ENCODE results near the gene SRXN1.

SRXN1 gene

DNA sequence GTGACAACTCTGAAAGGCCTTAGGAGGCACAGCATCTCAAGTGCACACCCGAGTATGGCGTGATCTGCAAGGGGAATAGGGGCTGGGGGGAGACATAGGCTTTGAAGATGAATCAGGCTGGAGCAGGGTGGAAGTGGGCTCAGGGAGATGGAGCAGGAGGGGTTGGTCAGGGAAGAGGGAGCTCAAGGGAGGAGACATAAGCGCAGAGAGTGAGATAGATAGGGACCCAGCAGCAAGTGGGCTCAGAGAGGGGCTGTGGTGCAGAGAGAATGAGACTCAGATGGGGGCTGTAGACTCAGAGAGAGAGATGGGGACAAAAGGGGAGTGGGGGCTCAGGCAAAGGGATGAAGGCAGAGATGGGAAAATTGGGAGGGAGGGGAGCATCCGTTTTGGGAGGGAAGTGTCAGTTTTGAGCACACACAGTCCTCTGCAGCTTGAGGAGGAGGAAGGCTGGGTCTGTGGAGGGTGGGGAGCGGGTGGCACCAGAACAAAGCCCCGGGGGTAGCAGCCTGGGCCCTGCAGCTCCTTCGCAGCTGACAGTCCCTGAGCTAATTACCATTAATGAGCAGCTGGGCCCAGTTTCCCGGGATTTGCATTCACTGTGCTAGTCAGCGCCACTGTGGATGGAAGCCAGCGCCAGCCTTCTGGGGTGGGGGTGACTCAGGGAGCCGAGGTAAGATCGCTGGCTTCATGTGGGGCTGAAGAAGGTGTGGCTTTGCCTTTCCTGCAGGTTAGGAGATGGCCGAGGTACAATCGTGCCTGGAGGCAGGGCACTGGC, 18.7 kb downstream of the SRXN1 start:
- DNase-seq, result peak; percentile 81

DNA sequence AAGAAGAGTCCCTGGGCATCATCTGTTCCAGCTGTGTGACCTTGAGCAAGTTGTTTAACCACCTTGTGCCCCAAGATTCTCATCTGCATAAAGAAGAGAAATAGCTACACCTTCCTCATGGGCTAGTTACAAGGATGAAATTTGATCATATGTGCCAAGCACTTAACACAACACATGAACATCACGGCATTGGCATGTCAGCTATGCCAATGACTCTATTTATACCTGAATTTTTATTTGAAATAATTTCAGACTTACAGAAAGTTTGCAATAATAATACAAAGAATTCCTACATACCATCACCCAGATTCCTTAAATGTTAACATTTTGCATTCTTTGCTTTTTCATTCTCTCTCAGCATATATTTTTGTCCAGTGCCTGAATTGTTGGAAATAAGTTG, 21.9 kb downstream of the SRXN1 start:
- no peak for DNase-seq

DNA sequence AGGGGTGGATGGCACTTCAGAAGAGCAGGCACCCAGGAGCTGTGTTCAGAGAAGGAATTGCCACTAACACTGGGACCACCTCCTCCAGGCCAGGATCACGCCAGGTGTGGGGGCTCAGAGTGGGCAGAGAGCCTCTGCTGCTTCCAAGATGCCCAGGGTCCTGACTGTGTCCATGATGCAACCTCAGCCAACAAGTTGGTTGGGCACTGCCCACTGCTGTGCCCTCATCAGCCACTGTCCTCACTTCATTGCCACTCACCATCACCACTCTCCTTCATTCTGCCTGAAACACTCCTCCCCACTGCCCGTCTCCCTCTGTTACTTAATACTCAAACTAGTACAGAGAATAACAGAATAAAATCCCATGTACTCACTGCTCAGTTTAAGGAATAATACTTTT, 26.4 kb downstream of the SRXN1 start:
- no peak for DNase-seq

DNA sequence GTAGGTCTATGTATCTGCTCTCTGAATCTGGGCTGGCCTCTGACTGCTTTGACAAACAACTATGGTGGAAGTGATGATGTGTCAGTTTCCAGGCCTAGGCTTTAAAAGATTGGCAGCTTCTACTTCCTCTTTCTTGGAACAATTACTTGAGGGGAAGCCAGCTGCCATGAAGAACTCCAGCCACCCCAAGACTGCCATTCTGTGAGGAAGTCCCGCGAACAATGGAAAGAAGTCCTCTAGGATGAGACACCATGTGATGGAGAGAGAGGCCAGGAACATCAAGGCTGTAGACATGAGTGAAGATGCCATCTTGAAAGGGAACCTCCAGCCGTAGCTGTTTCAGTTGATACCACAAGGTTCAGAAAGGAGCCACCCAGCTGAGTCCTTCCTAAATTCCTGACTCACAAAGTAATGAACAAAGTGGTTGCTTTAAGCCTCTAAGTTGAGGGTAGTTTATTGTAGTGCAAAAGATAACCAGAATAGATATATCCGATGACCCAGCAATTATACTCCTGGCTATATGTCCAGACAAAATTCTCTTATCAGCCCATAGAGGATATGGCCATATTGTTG, 27.6 kb downstream of the SRXN1 start:
- DNase-seq, result no peak

- DNase-seq, result no peak
These were observed 29.3 kb downstream of the SRXN1 start for GRCh38 chr20:623704-624103.

- no peak for DNase-seq
These were observed 30.0 kb downstream of the SRXN1 start for GRCh38 chr20:623021-623420.

DNA sequence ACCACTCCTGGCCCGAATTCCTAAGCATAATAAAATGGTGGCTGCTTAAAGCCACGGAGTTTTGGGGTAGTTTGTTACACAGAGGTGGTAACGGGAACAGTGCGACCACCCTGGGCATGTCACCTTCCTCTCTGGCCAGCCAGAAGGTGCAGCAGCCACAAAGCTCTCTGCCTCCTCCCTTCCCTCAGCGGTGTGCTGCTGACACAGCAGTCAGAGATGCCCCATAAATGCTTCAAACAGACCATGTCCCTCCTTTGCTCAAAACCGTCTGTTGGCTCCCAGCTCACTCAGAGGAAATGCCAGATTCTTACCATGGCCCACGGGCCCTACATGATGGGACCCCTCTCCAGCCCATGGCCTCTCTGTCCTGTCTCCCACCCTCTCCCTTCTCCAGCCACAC, 30.8 kb downstream of the SRXN1 start:
- DNase-seq, result no peak

DNA sequence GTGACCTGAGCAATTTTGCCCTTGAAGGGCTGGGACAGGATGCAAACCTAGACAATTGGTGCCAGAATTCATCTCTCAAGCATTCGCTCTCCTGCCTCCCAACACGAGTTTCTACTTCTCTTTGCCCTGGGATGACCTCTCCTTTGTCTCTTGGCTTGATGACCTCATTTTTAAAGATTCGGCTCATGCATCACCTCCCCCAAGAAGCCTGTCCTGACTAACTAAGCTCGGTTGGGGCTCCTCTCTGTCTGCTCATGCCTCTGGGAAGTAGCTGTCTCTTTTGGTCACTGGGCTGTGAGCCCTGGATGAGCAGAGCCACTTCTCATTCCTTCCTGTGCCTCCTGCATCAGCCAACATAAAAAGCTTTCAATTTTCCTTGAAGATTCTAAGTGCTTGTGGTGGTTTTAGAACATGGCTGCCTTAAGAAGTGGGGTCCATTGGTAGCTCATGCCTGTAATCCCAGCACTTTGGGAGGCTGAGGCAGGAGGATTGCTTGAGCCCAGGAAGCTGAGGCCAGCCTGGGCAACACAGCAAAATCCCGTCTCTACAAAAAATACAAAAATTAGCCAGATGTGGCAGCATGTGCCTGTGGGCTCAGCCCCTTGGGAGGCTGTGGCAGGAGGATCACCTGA, 31.8 kb downstream of the SRXN1 start:
- no peak for DNase-seq

DNA sequence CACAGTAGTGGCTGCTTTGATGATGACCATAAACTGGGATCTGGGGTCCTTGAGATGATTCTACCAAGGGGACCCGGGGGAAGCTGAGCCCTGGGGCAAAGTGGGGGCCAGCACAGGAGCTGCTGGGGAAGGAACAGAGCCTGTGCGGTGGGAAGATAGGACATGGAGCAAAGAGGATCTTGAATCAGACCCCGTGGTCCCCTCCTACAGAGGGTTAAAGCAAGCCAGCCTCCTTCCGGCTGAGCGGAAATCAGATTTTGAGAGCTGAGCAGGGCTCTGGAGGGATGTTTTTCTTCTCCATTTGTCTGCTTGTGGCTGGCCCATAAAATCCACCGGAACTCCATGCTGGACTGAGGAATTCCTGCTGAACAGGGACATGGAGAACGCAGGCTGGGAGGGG, 32.8 kb downstream of the SRXN1 start:
- no peak for DNase-seq

DNA sequence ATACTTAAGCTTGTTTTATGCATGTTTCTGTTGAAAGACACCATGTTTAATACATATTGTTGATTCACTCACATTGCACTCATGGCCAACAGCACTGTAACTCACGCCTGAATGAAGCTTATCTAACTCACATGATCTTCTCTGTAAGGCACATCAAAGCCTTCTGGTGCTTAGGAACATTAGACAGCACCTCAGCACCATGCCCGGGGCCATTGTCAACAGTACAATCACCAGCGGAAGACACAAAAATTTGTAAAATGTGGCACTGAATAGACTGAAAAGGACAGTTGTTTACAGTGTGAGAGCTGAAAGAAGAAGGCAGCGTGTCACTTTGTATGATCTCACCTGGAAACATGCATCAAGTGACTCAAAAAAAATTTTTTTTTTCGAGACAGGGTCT, 34.0 kb downstream of the SRXN1 start:
- DNase-seq, result no peak

DNA sequence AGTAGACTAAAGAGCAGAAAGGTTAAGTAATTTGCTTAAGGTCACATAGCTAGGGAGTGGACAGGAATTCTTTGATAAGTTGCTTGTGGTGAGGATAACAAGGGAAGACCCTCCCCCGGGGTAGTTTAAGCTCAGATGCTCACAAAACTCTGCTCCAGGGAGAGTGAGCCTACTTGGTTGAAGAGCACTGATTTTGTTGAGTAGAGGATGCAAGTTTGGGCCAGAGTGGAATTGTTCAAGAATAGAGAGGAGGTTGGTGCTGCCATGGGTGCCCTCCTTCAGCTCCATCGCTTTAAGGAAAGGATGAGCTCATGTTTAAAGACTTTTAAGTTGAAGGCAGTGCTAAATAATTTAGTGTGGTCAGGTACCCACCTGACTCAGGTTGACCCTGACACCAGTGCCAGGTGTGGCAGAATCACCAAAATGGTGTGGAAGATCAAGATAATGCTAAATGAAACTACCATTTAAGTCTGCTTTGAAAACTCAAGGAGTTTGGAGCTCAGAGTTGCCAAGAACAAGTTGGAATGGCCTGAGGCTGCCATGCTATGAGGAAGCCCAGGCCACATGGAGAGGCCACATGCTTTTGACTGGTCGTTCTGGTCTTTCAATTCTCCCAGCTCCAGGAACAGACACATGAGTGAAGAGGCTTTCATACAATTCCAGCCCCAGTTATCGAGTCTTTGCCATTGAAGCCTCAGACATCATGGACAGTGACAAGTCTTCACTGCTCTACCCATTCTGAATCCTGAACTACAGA, 34.9 kb downstream of the SRXN1 start:
- DNase-seq, result no peak

DNA sequence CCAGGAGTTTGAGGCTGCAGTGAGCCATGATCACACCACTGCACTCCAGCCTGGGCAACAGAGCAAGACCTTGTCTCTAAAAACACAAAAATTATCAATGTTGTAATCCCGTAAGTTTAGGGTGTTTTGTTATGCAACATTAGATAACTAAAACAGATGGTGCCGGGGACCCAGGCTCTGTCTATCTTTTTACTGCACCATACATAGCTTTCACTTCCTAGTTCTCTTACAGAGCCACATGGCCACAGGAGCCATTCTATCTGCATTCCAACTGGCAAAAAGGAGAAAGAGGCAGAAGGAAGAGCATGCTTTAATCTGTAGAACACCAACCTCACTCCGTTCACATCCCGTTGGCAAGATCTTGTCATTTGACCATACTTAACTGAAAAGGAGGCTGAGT, 37.5 kb downstream of the SRXN1 start:
- DNase-seq, result no peak

DNA sequence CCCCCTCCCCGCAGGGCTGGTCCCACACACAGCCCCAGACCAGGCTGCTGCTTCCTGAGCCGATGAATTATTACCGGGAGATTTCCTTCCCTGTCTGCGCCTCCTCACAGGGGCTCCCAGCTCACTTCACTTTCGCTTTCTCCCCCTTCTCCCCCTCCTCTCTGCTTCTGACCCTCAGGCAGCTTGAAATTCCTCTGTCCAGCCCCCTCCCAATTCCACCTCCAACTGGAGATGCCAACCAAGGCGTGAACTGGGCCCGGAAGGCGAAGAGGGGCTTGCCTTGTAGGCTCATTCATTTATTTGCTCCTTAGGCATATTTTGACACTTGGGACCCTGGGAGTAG, 41.2 kb downstream of the SRXN1 start:
- DNase-seq, result no peak

GRCh38 chr20:611047-611842, 41.8 kb downstream of the SRXN1 start:
- no peak for DNase-seq

GRCh38 chr20:610130-611046, 42.6 kb downstream of the SRXN1 start, which contains the start of gene TCF15:
TSS of gene TCF15 (minus strand) at chr20:610309. CDS start at chr20:610237, 72 bp downstream.
- no peak for DNase-seq

DNA sequence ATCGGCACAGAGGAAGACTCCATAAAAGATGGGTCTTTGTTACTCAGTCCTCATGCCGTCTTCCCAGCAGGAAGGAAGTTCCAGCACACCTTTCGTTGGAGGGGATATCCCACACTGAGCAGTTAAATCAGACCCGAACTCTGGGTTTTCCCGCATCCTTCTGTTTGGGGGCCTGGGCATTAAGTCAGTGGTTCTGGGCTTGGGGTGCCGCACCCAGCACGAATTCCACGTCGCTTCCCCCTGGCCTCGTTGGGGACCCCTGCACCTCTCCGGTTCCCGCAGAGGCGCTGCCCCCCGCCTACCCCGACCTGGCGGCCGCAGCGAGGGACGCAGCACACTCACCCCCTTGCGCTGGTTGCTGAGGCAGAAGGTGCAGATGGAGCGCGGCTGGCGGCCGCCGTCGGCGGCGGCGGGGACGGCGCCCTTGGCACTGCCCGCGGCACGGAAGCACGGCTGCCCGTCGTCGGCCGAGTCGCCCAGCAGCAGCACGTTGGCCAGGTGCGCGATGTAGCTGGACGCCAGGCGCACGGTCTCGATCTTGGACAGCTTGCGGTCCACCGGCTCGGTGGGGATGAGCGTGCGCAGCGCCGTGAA, 43.5 kb downstream of the SRXN1 start:
- DNase-seq, result no peak

DNA sequence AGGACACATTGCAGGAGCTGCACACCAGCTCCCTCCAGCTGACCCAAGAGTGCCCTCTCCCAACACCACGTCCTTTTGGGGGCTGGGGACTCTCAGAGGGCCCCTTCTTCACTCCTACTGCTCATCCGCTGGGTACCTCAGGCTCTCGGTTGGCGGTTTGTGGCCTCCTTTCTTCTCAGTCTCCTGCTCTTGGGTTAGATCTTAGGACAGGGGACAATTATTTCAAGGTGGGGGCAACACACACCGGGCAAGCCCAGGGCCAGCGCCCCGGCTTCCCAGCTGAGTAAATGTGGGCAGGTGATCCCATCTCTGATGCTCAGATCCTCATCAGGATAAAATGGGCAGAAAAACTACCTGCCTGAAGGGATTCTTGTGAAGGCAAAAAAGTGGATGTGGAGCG, 44.0 kb downstream of the SRXN1 start:
- DNase-seq, result no peak

GRCh38 chr20:607476-607875, 45.5 kb downstream of the SRXN1 start:
- DNase-seq, result no peak

- DNase-seq, result no peak
These were observed 47.8 kb downstream of the SRXN1 start for GRCh38 chr20:605237-605636.

GRCh38 chr20:603116-603640, 49.8 kb downstream of the SRXN1 start:
- no peak for DNase-seq

Measured in NCI-H1694 (cell line).